CD4-positive, alpha-beta memory T cell (primary cell): ENCODE results near the gene ZNF655. TPM values are rescaled to one million over a fixed set of nuclear protein-coding genes. Genes with fewer than 3 reads are reported as not detected.

Experiments
- CTCF ChIA-PET: fragments of 350-600 bp; sonication (Branson Sonifier 250); formaldehyde crosslinking; loops from one replicate; lab custom pipeline; 2021; ENCODE audit warnings: inconsistent platforms; ENCODE audit not compliant: partially characterized antibody; lab: Charles Lee
- POLR2A ChIA-PET: fragments of 350-600 bp; sonication (Branson Sonifier 250); formaldehyde crosslinking; loops from one replicate; lab custom pipeline; 2021; ENCODE audit not compliant: partially characterized antibody; lab: Charles Lee
- DNase-seq, 5 donors: peaks; one replicate each; pipeline versions ENCODE4 v3.0.0 to v3.0.0-alpha.2; 2020 to 2022; ENCODE audit warnings: mixed read lengths in 1 of 5
- H3K27ac ChIP-seq: one replicate; pipeline ENCODE4 v1.7.0; 2013; ENCODE audit warnings: low read depth, low read length
- H3K27me3 ChIP-seq: 2 replicates; pipeline ENCODE4 v1.7.0; 2013; ENCODE audit warnings: mild to moderate bottlenecking, low read length, moderate library complexity; ENCODE audit not compliant: insufficient read depth
- H3K36me3 ChIP-seq: 2 replicates; pipeline ENCODE4 v1.7.0; 2013; ENCODE audit warnings: mild to moderate bottlenecking, low read length, moderate library complexity; ENCODE audit not compliant: insufficient read depth
- H3K4me1 ChIP-seq: 2 replicates; pipeline ENCODE4 v1.7.0; 2013; ENCODE audit warnings: mild to moderate bottlenecking, low read length, moderate library complexity; ENCODE audit not compliant: insufficient read depth
- H3K4me3 ChIP-seq, 2 donors: one replicate each; pipeline ENCODE4 v1.7.0; 2013; ENCODE audit warnings: low read length in 2 of 2, mild to moderate bottlenecking in 1 of 2
- H3K9me3 ChIP-seq, 2 donors: one replicate each; pipeline ENCODE4 v1.7.0; 2013; ENCODE audit warnings: low read length in 2 of 2, control low read depth in 1 of 2; ENCODE audit not compliant: control insufficient read depth in 1 of 2
- H3K27ac Mint-ChIP-seq, 7 donors: one replicate each; pipeline ENCODE4 v1.8.0; 2020 to 2021; ENCODE audit warnings: mixed read lengths in 7 of 7, mild to moderate bottlenecking in 6 of 7, inconsistent platforms in 3 of 7, moderate library complexity in 3 of 7
- H3K27me3 Mint-ChIP-seq, 2 donors: one replicate each; pipeline ENCODE4 v1.8.0; 2020 to 2021; ENCODE audit warnings: mixed read lengths in 2 of 2
- H3K36me3 Mint-ChIP-seq, 2 donors: one replicate each; pipeline ENCODE4 v1.8.0; 2020 to 2021; ENCODE audit warnings: mixed read lengths in 2 of 2, inconsistent platforms in 1 of 2, mild to moderate bottlenecking in 1 of 2
- H3K4me1 Mint-ChIP-seq, 4 donors: one replicate each; pipeline ENCODE4 v1.8.0; 2020 to 2021; ENCODE audit warnings: mixed read lengths in 4 of 4, mild to moderate bottlenecking in 1 of 4
- H3K4me3 Mint-ChIP-seq, 8 donors: one replicate each; pipeline ENCODE4 v1.8.0; 2020 to 2021; ENCODE audit warnings: mixed read lengths in 8 of 8, mild to moderate bottlenecking in 7 of 8, moderate library complexity in 6 of 8, inconsistent platforms in 3 of 8
- H3K9me3 Mint-ChIP-seq, 8 donors: one replicate each; pipeline ENCODE4 v1.8.0; 2020 to 2021; ENCODE audit warnings: mixed read lengths in 8 of 8, mild to moderate bottlenecking in 5 of 8, inconsistent platforms in 3 of 8, moderate library complexity in 1 of 8
- intact Hi-C: fragments of 100-400 bp; cut with micrococcal nuclease; formaldehyde crosslinking; loops from one replicate; pipeline ENCODE4 v1.15.1; 2023
- polyA plus RNA-seq, 2 donors: library from polyadenylated mRNA; unstranded; fragments of 300-500 nt; fragmentation: Illumina TruSeq; gene quantifications; one replicate each; pipeline ENCODE4 v1.2.3, GENCODE V29; 2021
- total RNA-seq, 2 experiments: library from RNA; stranded (reverse); gene quantifications; one replicate each; pipeline ENCODE4 v1.2.3, GENCODE V29; 2021

Gene ZNF655
- 100 to 1,000 TPM; 137 to 150 TPM for total RNA-seq
- polyA plus RNA-seq: 10 to 100 TPM; 66.8 to 74.0 TPM

GRCh38 chr7:99558306-99559174, at the start of gene ZNF655:
Gene ZNF655 (plus strand): TSS chr7:99558642. CDS start chr7:99560560, 1,918 bp downstream.
- Mint-ChIP-seq H3K27ac (peak within 1 kb of the TSS; percentile 96 to 99 (median 99)), H3K4me1 (peaks cover 27 to 56% (median 42%) of the 10 kb centered on the region in 4 donors), H3K36me3 (peaks cover 27 to 67% of the 10 kb centered on the region in 2 donors), H3K9me3 (no peaks in the 10 kb centered on the region), H3K27me3 (no peaks in the 10 kb centered on the region), H3K4me3 (peak within 1 kb of the TSS; percentile 91 to 100 (median 98))
- POLR2A ChIA-PET: interaction anchor here (0.6 to 4.7 kb wide), 44 partner anchors 9 to 1694 kb away, joined by 3 to 86 read pairs (median 4); partner anchors contain the start of genes AP4M1, ATP5MF, BUD31 and CPSF4
- Histone ChIP-seq H3K27me3 (no peaks in the 10 kb centered on the region), H3K4me3 (peak within 1 kb of the TSS; percentile 76 to 97), H3K27ac (peak within 1 kb of the TSS; percentile 98), H3K4me1 (peaks cover 43% of the 10 kb centered on the region), H3K36me3 (peaks cover 34% of the 10 kb centered on the region), H3K9me3 (no peaks in the 10 kb centered on the region)
- intact Hi-C loops: loop anchor here (1.0 to 10.0 kb wide), 5 partner anchors 54 to 526 kb away; partner anchors contain the start of genes BUD31, COPS6, PDAP1 and ZKSCAN5
- CTCF ChIA-PET: interaction anchor here (0.9 to 2.0 kb wide), 6 partner anchors 33 to 165 kb away, joined by 3 to 5 read pairs (median 3); partner anchors contain the start of genes BUD31, PDAP1 and ZKSCAN5
- DNase-seq: peak; percentile 92 to 95 (median 92)

- ChIA-PET CTCF (no interaction called here), POLR2A (interaction anchor here (1.0 to 2.1 kb wide), 2 partner anchors 9 to 25 kb away, joined by 3 to 6 read pairs; partner anchors contain the start of gene ZKSCAN5)
- Mint-ChIP-seq H3K27me3 (no peaks in the 10 kb centered on the region), H3K36me3 (peaks cover 20 to 36% of the 10 kb centered on the region in 2 donors), H3K4me1 (peaks cover 4 to 14% (median 12%) of the 10 kb centered on the region in 4 donors), H3K4me3 (no peak overlapping the region), H3K27ac (no peak overlapping the region), H3K9me3 (no peaks in the 10 kb centered on the region)
- H3K27ac ChIP-seq: no peak overlapping the region
- intact Hi-C loops: no loop called here
- no peak for DNase-seq
- H3K4me3 ChIP-seq: no peak overlapping the region
- H3K27me3 ChIP-seq: no peaks in the 10 kb centered on the region
- H3K36me3 ChIP-seq: no peaks in the 10 kb centered on the region
- no peaks in the 10 kb centered on the region for H3K4me1 ChIP-seq
- H3K9me3 ChIP-seq: no peaks in the 10 kb centered on the region
These were observed 44.4 kb upstream of the ZNF655 start for GRCh38 chr7:99514050-99514449.

- Mint-ChIP-seq H3K27me3 (no peaks in the 10 kb centered on the region), H3K27ac (no peak overlapping the region), H3K4me1 (peaks cover 0 to 4% (median 0%) of the 10 kb centered on the region in 4 donors), H3K9me3 (no peaks in the 10 kb centered on the region), H3K36me3 (peaks cover 29 to 35% of the 10 kb centered on the region in 2 donors), H3K4me3 (no peak overlapping the region)
- no peaks in the 10 kb centered on the region for H3K27me3 ChIP-seq
- no peak overlapping the region for H3K4me3 ChIP-seq
- CTCF ChIA-PET: no interaction called here
- no peaks in the 10 kb centered on the region for H3K9me3 ChIP-seq
- no peak for DNase-seq
- intact Hi-C loops: no loop called here
- POLR2A ChIA-PET: no interaction called here
- no peak overlapping the region for H3K27ac ChIP-seq
- peaks cover 11% of the 10 kb centered on the region for H3K36me3 ChIP-seq
- H3K4me1 ChIP-seq: no peaks in the 10 kb centered on the region
These were observed 37.0 kb upstream of the ZNF655 start for GRCh38 chr7:99521399-99521798.

GRCh38 chr7:99525713-99526440, 32.6 kb upstream of the ZNF655 start:
- intact Hi-C loops: no loop called here
- CTCF ChIA-PET: interaction anchor here (0.8 to 1.5 kb wide), 6 partner anchors 8 to 395 kb away, joined by 3 to 4 read pairs (median 3); no protein-coding TSS in a partner anchor
- no peaks in the 10 kb centered on the region for H3K27me3 ChIP-seq
- peaks cover 0 to 4% of the 10 kb centered on the region in 2 donors for H3K9me3 ChIP-seq
- no peaks in the 10 kb centered on the region for H3K4me1 ChIP-seq
- H3K36me3 Mint-ChIP-seq: peaks cover 49 to 56% of the 10 kb centered on the region in 2 donors
- no peak overlapping the region for H3K4me3 Mint-ChIP-seq
- H3K36me3 ChIP-seq: peaks cover 11% of the 10 kb centered on the region
- H3K9me3 Mint-ChIP-seq: peaks cover 0 to 25% (median 13%) of the 10 kb centered on the region in 8 donors
- peaks cover 0 to 4% (median 0%) of the 10 kb centered on the region in 4 donors for H3K4me1 Mint-ChIP-seq
- DNase-seq: peak in 1 of 5 donors; percentile 12
- peak overlapping the region in 2 of 7 donors; percentile 56 to 61 for H3K27ac Mint-ChIP-seq
- H3K4me3 ChIP-seq: no peak overlapping the region
- no peak overlapping the region for H3K27ac ChIP-seq
- H3K27me3 Mint-ChIP-seq: no peaks in the 10 kb centered on the region
- POLR2A ChIA-PET: interaction anchor here (0.8 kb wide), 1 partner anchor 26 kb away, joined by 4 read pairs; the partner anchor contains the start of gene FAM200A

GRCh38 chr7:99531354-99531765, 27.1 kb upstream of the ZNF655 start:
- H3K9me3 Mint-ChIP-seq: peaks cover 0 to 65% (median 45%) of the 10 kb centered on the region in 8 donors
- Histone ChIP-seq H3K36me3 (peaks cover 11% of the 10 kb centered on the region), H3K4me3 (no peak overlapping the region), H3K4me1 (no peaks in the 10 kb centered on the region), H3K27me3 (no peaks in the 10 kb centered on the region), H3K27ac (no peak overlapping the region), H3K9me3 (peaks cover 0 to 24% of the 10 kb centered on the region in 2 donors)
- H3K4me1 Mint-ChIP-seq: no peaks in the 10 kb centered on the region
- intact Hi-C loops: no loop called here
- H3K4me3 Mint-ChIP-seq: no peak overlapping the region
- no peak overlapping the region for H3K27ac Mint-ChIP-seq
- H3K27me3 Mint-ChIP-seq: no peaks in the 10 kb centered on the region
- H3K36me3 Mint-ChIP-seq: peaks cover 51 to 68% of the 10 kb centered on the region in 2 donors
- CTCF ChIA-PET: no interaction called here
- DNase-seq: no peak
- POLR2A ChIA-PET: interaction anchor here (1.5 kb wide), 1 partner anchor 28 kb away, joined by 3 read pairs; no protein-coding TSS in a partner anchor

GRCh38 chr7:99535667-99536066, 22.8 kb upstream of the ZNF655 start:
- Mint-ChIP-seq H3K27ac (no peak overlapping the region), H3K27me3 (no peaks in the 10 kb centered on the region), H3K4me3 (no peak overlapping the region), H3K36me3 (peaks cover 19 to 30% of the 10 kb centered on the region in 2 donors), H3K9me3 (peaks cover 0 to 78% (median 57%) of the 10 kb centered on the region in 8 donors), H3K4me1 (no peaks in the 10 kb centered on the region)
- Histone ChIP-seq H3K4me1 (no peaks in the 10 kb centered on the region), H3K36me3 (peaks cover 11% of the 10 kb centered on the region), H3K27me3 (no peaks in the 10 kb centered on the region), H3K9me3 (peaks cover 2 to 24% of the 10 kb centered on the region in 2 donors), H3K4me3 (no peak overlapping the region), H3K27ac (no peak overlapping the region)
- intact Hi-C loops: no loop called here
- DNase-seq: no peak
- CTCF ChIA-PET: no interaction called here
- POLR2A ChIA-PET: no interaction called here
